Activated T-cell treated with anti-CD3 and anti-CD28 coated beads for 4 hours (primary cell): ENCODE results near the gene CFDP1.

Source experiments
- DNase-seq: peaks from one replicate; pipeline ENCODE4 v3.0.0-alpha.2; 2020

The CFDP1 gene

GRCh38 chr16:75402159-75402820 is 31.0 kb downstream of the CFDP1 start:
- DNase-seq: no peak

- DNase-seq: no peak
Measured at GRCh38 chr16:75401691-75402090, 31.6 kb downstream of the CFDP1 start.

- DNase-seq: no peak
Measured at GRCh38 chr16:75398333-75398732, 35.0 kb downstream of the CFDP1 start.

GRCh38 chr16:75394941-75395340 is 38.4 kb downstream of the CFDP1 start:
- DNase-seq: no peak

GRCh38 chr16:75392906-75393305 is 40.4 kb downstream of the CFDP1 start:
- no peak for DNase-seq

- no peak for DNase-seq
Measured at GRCh38 chr16:75390926-75391653, 42.2 kb downstream of the CFDP1 start.

GRCh38 chr16:75389096-75389690 is 44.1 kb downstream of the CFDP1 start:
- no peak for DNase-seq

- DNase-seq: no peak
Measured at GRCh38 chr16:75387951-75388350, 45.4 kb downstream of the CFDP1 start.

- DNase-seq: no peak
Measured at GRCh38 chr16:75385507-75386152, 47.7 kb downstream of the CFDP1 start.

GRCh38 chr16:75383141-75383540 is 50.2 kb downstream of the CFDP1 start:
- no peak for DNase-seq

- DNase-seq: no peak
Measured at GRCh38 chr16:75382611-75383010, 50.7 kb downstream of the CFDP1 start.

- DNase-seq: no peak
Measured at GRCh38 chr16:75380870-75381269, 52.4 kb downstream of the CFDP1 start.

GRCh38 chr16:75379911-75380847 is 53.1 kb downstream of the CFDP1 start:
- DNase-seq: peak; percentile 28

GRCh38 chr16:75379339-75379738 is 54.0 kb downstream of the CFDP1 start:
- no peak for DNase-seq

- DNase-seq: no peak
Measured at GRCh38 chr16:75378616-75379015, 54.7 kb downstream of the CFDP1 start.

GRCh38 chr16:75377729-75378386 is 55.4 kb downstream of the CFDP1 start:
- no peak for DNase-seq

- DNase-seq: no peak
Measured at GRCh38 chr16:75376475-75377161, 56.7 kb downstream of the CFDP1 start.

GRCh38 chr16:75374388-75374787 is 58.9 kb downstream of the CFDP1 start:
- DNase-seq: no peak

- DNase-seq: no peak
Measured at GRCh38 chr16:75372236-75372856, 61.0 kb downstream of the CFDP1 start.

- DNase-seq: no peak
Measured at GRCh38 chr16:75371171-75371570, 62.1 kb downstream of the CFDP1 start.

GRCh38 chr16:75364286-75364791 is 69.0 kb downstream of the CFDP1 start:
- DNase-seq: no peak
